HCT116 (cell line): ENCODE data around the gene PC. TPM values are rescaled to one million over a fixed set of nuclear protein-coding genes. Genes with fewer than 3 reads are reported as not detected.

Source experiments
- ATAC-seq: fragments of 200-7000 bp; cut with Tn5 transposase; 2 replicates; pipeline ENCODE4 v1.9.1; 2020; ENCODE audit warnings: mild to moderate bottlenecking, moderate library complexity
- BruUV-seq: library from RNA; stranded (reverse); fragments of 400-500 nt; replicated peaks from 2 replicates; lab custom pipeline; 2021; lab: Mats Ljungman, UMichigan
- CTCF ChIA-PET: fragments of 300-600 bp; sonication (Branson Sonifier 250); formaldehyde crosslinking; loops from one replicate; lab custom pipeline; 2021; ENCODE audit warnings: antibody characterized with exemption; lab: Charles Lee
- POLR2A ChIA-PET: fragments of 300-600, 350-600 bp; sonication (Branson Sonifier 250); formaldehyde crosslinking; loops from one replicate; lab custom pipeline; 2021; ENCODE audit warnings: antibody characterized with exemption; lab: Charles Lee
- RAD21 ChIA-PET, 2 experiments: fragments of 300-600 bp; sonication (Branson Sonifier 250); formaldehyde crosslinking; loops; one replicate each; lab custom pipeline; 2023; ENCODE audit warnings: low total read pairs in 2 of 2; ENCODE audit not compliant: uncharacterized antibody in 2 of 2, unreplicated experiment in 2 of 2, low non-redundant PET in 1 of 2; lab: Charles Lee
- DNase-seq: peaks from one replicate; pipeline ENCODE4 v3.0.0-alpha.2; 2010; ENCODE audit warnings: low read depth, low spot score
- H2AFZ ChIP-seq: fragments of 200-600 bp; shearing (Covaris generic), sonication (generic); 2 replicates; pipeline ENCODE4 v1.6.1; 2017; ENCODE audit warnings: low read depth, mixed run types, mixed read lengths, antibody characterized with exemption, low read length; ENCODE audit not compliant: poor library complexity, severe bottlenecking
- H3K27ac ChIP-seq: 2 replicates; pipeline ENCODE4 v1.5.1; 2012; ENCODE audit warnings: low read depth, low read length
- H3K27me3 ChIP-seq: fragments of 200-600 bp; sonication (generic); 2 replicates; pipeline ENCODE4 v1.6.1; 2016; ENCODE audit warnings: mixed run types, low read length, mixed read lengths; ENCODE audit not compliant: insufficient read depth
- H3K36me3 ChIP-seq, 2 experiments: fragments of 200-500 bp in 1 of 2; fragments of 200-600 bp in 1 of 2; sonication (Bioruptor generic) in 1 of 2; sonication (generic) in 1 of 2; 2 replicates each; pipeline versions ENCODE4 v1.5.1 to v1.6.1; 2014 to 2016; ENCODE audit warnings: low read length in 2 of 2, inconsistent platforms in 1 of 2, mixed read lengths in 1 of 2, mixed run types in 1 of 2; ENCODE audit not compliant: insufficient read depth in 2 of 2, control insufficient read depth in 1 of 2
- H3K4me1 ChIP-seq, 2 experiments: fragments of 200-600 bp in 1 of 2; sonication (generic) in 1 of 2; 2 replicates each; pipeline versions ENCODE4 v1.5.1 to v1.6.1; 2012 to 2017; ENCODE audit warnings: low read length in 2 of 2, inconsistent platforms in 1 of 2, mild to moderate bottlenecking in 1 of 2, mixed read lengths in 1 of 2, mixed run types in 1 of 2, moderate library complexity in 1 of 2; ENCODE audit not compliant: insufficient read depth in 2 of 2, control insufficient read depth in 1 of 2
- H3K4me2 ChIP-seq: fragments of 200-600 bp; sonication (generic); 2 replicates; pipeline ENCODE4 v1.6.1; 2017; ENCODE audit warnings: mixed run types, low read length, mixed read lengths
- H3K4me3 ChIP-seq, 2 experiments: fragments of 200-600 bp in 1 of 2; sonication (generic) in 1 of 2; replicated peaks in 1 of 2; 2 replicates each; pipeline ENCODE4 v1.5.1; 2011 to 2016; ENCODE audit warnings: low read length in 2 of 2, control low read depth in 1 of 2, low read depth in 1 of 2, mild to moderate bottlenecking in 1 of 2, mixed read lengths in 1 of 2, mixed run types in 1 of 2
- H3K79me2 ChIP-seq: fragments of 200-600 bp; sonication (generic); 2 replicates; pipeline ENCODE4 v1.6.1; 2017; ENCODE audit warnings: mild to moderate bottlenecking, mixed run types, low read length, moderate library complexity, mixed read lengths; ENCODE audit not compliant: insufficient read depth
- H3K9ac ChIP-seq: fragments of 200-600 bp; sonication (generic); 2 replicates; pipeline ENCODE4 v1.6.1; 2016; ENCODE audit warnings: low read length, mixed read lengths
- H3K9me2 ChIP-seq: fragments of 200-600 bp; sonication (generic), shearing (Covaris generic); 2 replicates; pipeline ENCODE4 v1.6.1; 2017; ENCODE audit warnings: mixed run types, mild to moderate bottlenecking, moderate library complexity; ENCODE audit not compliant: insufficient read depth
- H3K9me3 ChIP-seq, 2 experiments: fragments of 200-500 bp in 1 of 2; fragments of 200-600 bp in 1 of 2; sonication (Bioruptor generic) in 1 of 2; sonication (generic) in 1 of 2; 2 replicates each; pipeline ENCODE4 v1.6.1; 2014 to 2017; ENCODE audit warnings: low read length in 2 of 2, mixed read lengths in 2 of 2, inconsistent platforms in 1 of 2, low read depth in 1 of 2, mild to moderate bottlenecking in 1 of 2, mixed run types in 1 of 2, moderate library complexity in 1 of 2; ENCODE audit not compliant: control insufficient read depth in 1 of 2, insufficient read depth in 1 of 2
- H4K20me1 ChIP-seq: fragments of 200-600 bp; sonication (generic), shearing (Covaris generic); 2 replicates; pipeline ENCODE4 v1.6.1; 2017; ENCODE audit warnings: mixed run types, mild to moderate bottlenecking, moderate library complexity; ENCODE audit not compliant: insufficient read depth
- ATF3 ChIP-seq: IDR thresholded peaks from 2 replicates; pipeline ENCODE4 v1.6.1; 2012
- CBX3 ChIP-seq: IDR thresholded peaks from 2 replicates; pipeline ENCODE4 v1.6.1; 2012; ENCODE audit warnings: low read depth
- CEBPB ChIP-seq: IDR thresholded peaks from 2 replicates; pipeline ENCODE4 v1.6.1; 2012; ENCODE audit warnings: low read depth
- EGR1 ChIP-seq: IDR thresholded peaks from 2 replicates; pipeline ENCODE4 v1.6.1; 2012; ENCODE audit warnings: low read depth
- MAX ChIP-seq: IDR thresholded peaks from 2 replicates; pipeline ENCODE4 v1.6.1; 2012
- POLR2A ChIP-seq: IDR thresholded peaks from 2 replicates; pipeline ENCODE4 v1.7.0; 2011; ENCODE audit warnings: borderline replicate concordance; ENCODE audit not compliant: insufficient read depth, insufficient read length; ENCODE audit errors: extremely low read depth
- POLR2AphosphoS5 ChIP-seq: IDR thresholded peaks from 2 replicates; pipeline ENCODE4 v1.6.1; 2011; ENCODE audit warnings: mild to moderate bottlenecking, low read depth, low read length, moderate library complexity
- RAD21 ChIP-seq: IDR thresholded peaks from 2 replicates; pipeline ENCODE4 v1.6.1; 2012; ENCODE audit warnings: low read depth, mild to moderate bottlenecking
- REST ChIP-seq: IDR thresholded peaks from 2 replicates; pipeline ENCODE4 v1.6.1; 2012; ENCODE audit warnings: low read depth
- SIN3A ChIP-seq: IDR thresholded peaks from 2 replicates; pipeline ENCODE4 v1.6.1; 2012; ENCODE audit warnings: low read depth
- SRF ChIP-seq: IDR thresholded peaks from 2 replicates; pipeline ENCODE4 v1.6.1; 2012; ENCODE audit warnings: low read depth
- TCF7L2 ChIP-seq: IDR thresholded peaks from 2 replicates; pipeline ENCODE4 v1.7.0; 2011; ENCODE audit warnings: borderline replicate concordance, inconsistent platforms; ENCODE audit not compliant: insufficient read depth, insufficient read length; ENCODE audit errors: extremely low read depth
- YY1 ChIP-seq: IDR thresholded peaks from 2 replicates; pipeline ENCODE4 v1.6.1; 2011; ENCODE audit warnings: low read length, low read depth, moderate library complexity, mild to moderate bottlenecking; ENCODE audit not compliant: insufficient replicate concordance; ENCODE audit errors: extremely low read depth
- intact Hi-C: fragments of 100-400 bp; cut with micrococcal nuclease; formaldehyde crosslinking; loops from 2 replicates; pipeline ENCODE4 v1.10.0; 2022
- total RNA-seq: library from RNA; stranded (reverse); gene quantifications from one replicate; pipeline ENCODE4 v1.2.1, GENCODE V29; 2021; ENCODE audit not compliant: unreplicated experiment

PC gene
- total RNA-seq, 1 experiment from 2014 or later = 24.1 TPM

GRCh38 chr11:66967670-66968425 lies 9.7 kb upstream of the PC start:
- H3K27ac ChIP-seq = no peak overlapping the region
- no peaks in the 10 kb centered on the region for H4K20me1 ChIP-seq
- no peaks in the 10 kb centered on the region for H3K27me3 ChIP-seq
- H3K79me2 ChIP-seq = no peaks in the 10 kb centered on the region
- peaks cover 10 to 33% of the 10 kb centered on the region in 2 experiments for H3K4me1 ChIP-seq
- no peak for ATAC-seq
- CTCF ChIA-PET = no interaction called here
- TF ChIP-seq POLR2A (no peak), SRF (no peak), CBX3 (0 out of 2 replicates have a peak, but pooled peaks have one; percentile 37), YY1 (no peak)
- TF ChIP-seq, all 23 proteins: peak for 1
- DNase-seq = no peak
- intact Hi-C loops = no loop called here
- POLR2A ChIA-PET = no interaction called here
- H3K9me2 ChIP-seq = no peaks in the 10 kb centered on the region
- H3K9ac ChIP-seq = no peak overlapping the region
- no peak overlapping the region for H3K4me3 ChIP-seq
- no peaks in the 10 kb centered on the region for H3K9me3 ChIP-seq
- H2AFZ ChIP-seq = no peak overlapping the region
- no TSS peak for BruUV-seq
- RAD21 ChIA-PET = no interaction called here
- no peak overlapping the region for H3K4me2 ChIP-seq
- H3K36me3 ChIP-seq = no peaks in the 10 kb centered on the region

- Histone ChIP-seq H3K36me3 (no peaks in the 10 kb centered on the region), H3K9me2 (no peaks in the 10 kb centered on the region), H4K20me1 (no peaks in the 10 kb centered on the region), H3K4me2 (no peak overlapping the region), H3K79me2 (no peaks in the 10 kb centered on the region), H3K9me3 (no peaks in the 10 kb centered on the region), H3K27me3 (no peaks in the 10 kb centered on the region), H3K9ac (no peak overlapping the region), H2AFZ (no peak overlapping the region), H3K4me3 (no peak overlapping the region), H3K27ac (no peak overlapping the region), H3K4me1 (peaks cover 10 to 26% of the 10 kb centered on the region in 2 experiments)
- POLR2A ChIA-PET = no interaction called here
- CTCF ChIA-PET = no interaction called here
- intact Hi-C loops = no loop called here
- DNase-seq (no peak), ATAC-seq (no peak)
- RAD21 ChIA-PET = no interaction called here
- no TSS peak for BruUV-seq
- TF ChIP-seq ATF3 (no peak), TCF7L2 (no peak), REST (no peak), POLR2AphosphoS5 (no peak), EGR1 (no peak), CBX3 (no peak), RAD21 (no peak), SRF (no peak), POLR2A (no peak), MAX (no peak), SIN3A (no peak), CEBPB (no peak)
Measured at GRCh38 chr11:66966351-66966750, 8.2 kb upstream of the PC start.
